RWPE2 (cell line): ENCODE data around the gene MYADML2.

Experiments used
- ATAC-seq: fragments of 200-7000 bp; cut with Tn5 transposase; 3 replicates; pipeline ENCODE4 v1.9.1; 2021; ENCODE audit warnings: low read depth
- DNase-seq: peaks from one replicate; pipeline ENCODE4 v3.0.0-alpha.2; 2020; ENCODE audit warnings: low spot score
- H3K27ac ChIP-seq: fragments of 450-650 bp; 2 replicates; pipeline ENCODE4 v1.5.1; 2017; ENCODE audit warnings: mild to moderate bottlenecking; ENCODE audit not compliant: poor library complexity, severe bottlenecking
- H3K27me3 ChIP-seq: fragments of 250-450 bp; sonication (Bioruptor Pico); 2 replicates; pipeline ENCODE4 v1.5.1; 2021; ENCODE audit warnings: mild to moderate bottlenecking, moderate library complexity; ENCODE audit not compliant: insufficient read depth, poor library complexity, severe bottlenecking
- H3K36me3 ChIP-seq: fragments of 250-450 bp; sonication (Bioruptor Pico); 2 replicates; pipeline ENCODE4 v1.5.1; 2020; ENCODE audit warnings: low read depth, mild to moderate bottlenecking, moderate library complexity
- H3K4me1 ChIP-seq: fragments of 250-450 bp; sonication (Bioruptor Pico); 2 replicates; pipeline ENCODE4 v1.5.1; 2021; ENCODE audit warnings: mild to moderate bottlenecking, moderate library complexity; ENCODE audit not compliant: insufficient read depth, poor library complexity, severe bottlenecking
- H3K4me3 ChIP-seq: fragments of 250-450 bp; sonication (Bioruptor Pico); 2 replicates; pipeline ENCODE4 v1.5.1; 2021; ENCODE audit warnings: mild to moderate bottlenecking, moderate library complexity; ENCODE audit not compliant: severe bottlenecking
- H3K9me3 ChIP-seq: fragments of 250-450 bp; sonication (Bioruptor Pico); 2 replicates; pipeline ENCODE4 v1.5.1; 2021; ENCODE audit warnings: mild to moderate bottlenecking, moderate library complexity; ENCODE audit not compliant: severe bottlenecking
- CTCF ChIP-seq: fragments of 450-650 bp; IDR thresholded peaks from one replicate; pipeline ENCODE4 v1.5.1; 2017; ENCODE audit warnings: mild to moderate bottlenecking, moderate library complexity; ENCODE audit not compliant: poor library complexity, severe bottlenecking

The MYADML2 gene

GRCh38 chr17:81987161-81987770 lies 40.2 kb upstream of the MYADML2 start:
- DNase-seq (no peak), ATAC-seq (no peak)
- no peaks in the 10 kb centered on the region for H3K9me3 ChIP-seq
- no peak overlapping the region for H3K27ac ChIP-seq
- peaks cover 19% of the 10 kb centered on the region for H3K36me3 ChIP-seq
- H3K4me3 ChIP-seq: no peak overlapping the region
- no peaks in the 10 kb centered on the region for H3K27me3 ChIP-seq
- no peak for TF ChIP-seq CTCF
- peaks cover 4% of the 10 kb centered on the region for H3K4me1 ChIP-seq

- TF ChIP-seq CTCF: no peak
- no peak for ATAC-seq
- Histone ChIP-seq H3K27ac (no peak overlapping the region), H3K9me3 (no peaks in the 10 kb centered on the region), H3K36me3 (peaks cover 19% of the 10 kb centered on the region), H3K4me1 (no peaks in the 10 kb centered on the region), H3K4me3 (no peak overlapping the region), H3K27me3 (no peaks in the 10 kb centered on the region)
- DNase-seq: no peak
These were observed 39.6 kb upstream of the MYADML2 start for GRCh38 chr17:81986606-81987005.

GRCh38 chr17:81984773-81985410 lies 37.9 kb upstream of the MYADML2 start:
- H3K4me3 ChIP-seq: no peak overlapping the region
- no peaks in the 10 kb centered on the region for H3K4me1 ChIP-seq
- TF ChIP-seq CTCF: no peak
- H3K9me3 ChIP-seq: no peaks in the 10 kb centered on the region
- H3K27me3 ChIP-seq: no peaks in the 10 kb centered on the region
- DNase-seq (no peak), ATAC-seq (no peak)
- H3K27ac ChIP-seq: no peak overlapping the region
- peaks cover 19% of the 10 kb centered on the region for H3K36me3 ChIP-seq

GRCh38 chr17:81983639-81984373 lies 36.8 kb upstream of the MYADML2 start:
- TF ChIP-seq CTCF: no peak
- ATAC-seq (no peak), DNase-seq (no peak)
- Histone ChIP-seq H3K9me3 (no peaks in the 10 kb centered on the region), H3K27ac (no peak overlapping the region), H3K36me3 (peaks cover 24% of the 10 kb centered on the region), H3K27me3 (no peaks in the 10 kb centered on the region), H3K4me1 (no peaks in the 10 kb centered on the region), H3K4me3 (no peak overlapping the region)
